ENCODE data around the gene FHOD3. TPM values are rescaled to one million over a fixed set of nuclear protein-coding genes. Genes with fewer than 3 reads are reported as not detected.
A peak's percentile ranks its signal among the peaks of the same experiment; 100 is the strongest.

The FHOD3 gene
- total RNA-seq, 4 donors from 2014 or later, result 0.26 to 13.8 (median 4.9) TPM; not detected in 1

DNA sequence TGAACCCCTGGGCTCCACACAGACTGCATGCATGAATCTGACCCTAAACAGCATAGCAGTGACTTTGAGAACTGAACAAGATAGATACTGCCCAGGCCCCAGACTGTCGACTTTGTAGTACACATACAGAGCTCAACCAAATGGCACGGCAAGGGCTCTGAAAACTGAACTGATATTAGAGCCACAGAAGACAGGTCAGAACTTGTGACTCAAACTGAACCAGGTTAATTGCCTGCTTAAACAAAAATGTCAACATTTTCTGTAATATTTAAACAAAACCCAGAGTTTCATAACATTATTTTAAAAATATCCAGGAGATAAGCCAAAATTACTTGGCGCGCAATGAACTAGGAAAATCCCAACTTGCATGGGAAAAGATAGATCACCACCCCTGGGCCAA lies 271.0 kb downstream of the FHOD3 start:
- Histone ChIP-seq H3K9me3 (no peaks in the 10 kb centered on the region), H3K27ac (no peak overlapping the region), H3K4me3 (no peak overlapping the region), H3K27me3 (no peaks in the 10 kb centered on the region), H3K4me1 (no peaks in the 10 kb centered on the region), H3K36me3 (no peaks in the 10 kb centered on the region)
- TF ChIP-seq, protein P1, sequence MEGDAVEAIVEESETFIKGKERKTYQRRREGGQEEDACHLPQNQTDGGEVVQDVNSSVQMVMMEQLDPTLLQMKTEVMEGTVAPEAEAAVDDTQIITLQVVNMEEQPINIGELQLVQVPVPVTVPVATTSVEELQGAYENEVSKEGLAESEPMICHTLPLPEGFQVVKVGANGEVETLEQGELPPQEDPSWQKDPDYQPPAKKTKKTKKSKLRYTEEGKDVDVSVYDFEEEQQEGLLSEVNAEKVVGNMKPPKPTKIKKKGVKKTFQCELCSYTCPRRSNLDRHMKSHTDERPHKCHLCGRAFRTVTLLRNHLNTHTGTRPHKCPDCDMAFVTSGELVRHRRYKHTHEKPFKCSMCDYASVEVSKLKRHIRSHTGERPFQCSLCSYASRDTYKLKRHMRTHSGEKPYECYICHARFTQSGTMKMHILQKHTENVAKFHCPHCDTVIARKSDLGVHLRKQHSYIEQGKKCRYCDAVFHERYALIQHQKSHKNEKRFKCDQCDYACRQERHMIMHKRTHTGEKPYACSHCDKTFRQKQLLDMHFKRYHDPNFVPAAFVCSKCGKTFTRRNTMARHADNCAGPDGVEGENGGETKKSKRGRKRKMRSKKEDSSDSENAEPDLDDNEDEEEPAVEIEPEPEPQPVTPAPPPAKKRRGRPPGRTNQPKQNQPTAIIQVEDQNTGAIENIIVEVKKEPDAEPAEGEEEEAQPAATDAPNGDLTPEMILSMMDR (IDR thresholded peaks at IDR 0.05), result no peak
- no peak for TF ChIP-seq POLR2A (IDR thresholded peaks at IDR 0.05)
- intact Hi-C loops (cut with DNase I; ENCODE audit: low total_unique reads), result no loop called here
- no peak for DNase-seq

DNA sequence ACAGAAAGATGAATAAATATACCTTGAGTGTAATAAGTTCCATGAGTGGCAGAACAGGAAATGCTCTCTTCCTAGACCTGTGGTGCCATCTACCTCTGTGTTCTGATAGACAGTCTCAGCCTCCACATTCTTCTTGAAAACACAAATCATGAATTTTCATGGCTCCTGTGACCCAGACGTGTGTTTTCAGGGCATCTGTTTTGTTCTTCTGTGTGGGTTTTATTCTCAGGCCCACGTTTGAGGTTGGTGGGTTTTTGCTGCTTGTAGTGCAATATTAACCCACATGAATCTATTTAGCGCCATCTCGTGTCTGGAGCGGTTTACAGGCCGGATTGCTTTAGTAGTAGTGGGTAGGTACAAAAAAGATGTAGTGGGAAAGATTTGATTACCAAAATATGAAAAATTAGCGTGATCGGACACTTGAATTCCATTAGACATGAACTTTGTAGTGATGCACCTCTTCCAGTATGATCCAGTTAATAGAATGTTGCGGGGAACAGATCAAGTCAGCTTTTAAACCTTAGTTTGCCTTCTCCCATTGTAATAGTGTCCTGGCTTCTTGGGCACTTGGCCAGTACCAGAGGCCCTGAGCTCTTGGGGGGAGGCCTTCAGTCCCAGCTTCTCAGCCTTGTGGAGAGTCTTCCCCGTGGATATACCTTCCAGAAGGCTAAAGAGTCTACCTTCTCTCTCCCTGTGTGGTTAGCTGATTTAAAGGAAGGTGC lies 274.8 kb downstream of the FHOD3 start:
- TF ChIP-seq, protein P1 (IDR thresholded peaks at IDR 0.05), result no peak
- TF ChIP-seq POLR2A (IDR thresholded peaks at IDR 0.05), result no peak
- H3K27ac ChIP-seq, result no peak overlapping the region
- H3K4me3 ChIP-seq, result no peak overlapping the region
- no peaks in the 10 kb centered on the region for H3K36me3 ChIP-seq
- no peak for DNase-seq
- no peaks in the 10 kb centered on the region for H3K4me1 ChIP-seq
- intact Hi-C loops (cut with DNase I; ENCODE audit: low total_unique reads), result no loop called here
- no peaks in the 10 kb centered on the region for H3K9me3 ChIP-seq
- no peaks in the 10 kb centered on the region for H3K27me3 ChIP-seq

DNA sequence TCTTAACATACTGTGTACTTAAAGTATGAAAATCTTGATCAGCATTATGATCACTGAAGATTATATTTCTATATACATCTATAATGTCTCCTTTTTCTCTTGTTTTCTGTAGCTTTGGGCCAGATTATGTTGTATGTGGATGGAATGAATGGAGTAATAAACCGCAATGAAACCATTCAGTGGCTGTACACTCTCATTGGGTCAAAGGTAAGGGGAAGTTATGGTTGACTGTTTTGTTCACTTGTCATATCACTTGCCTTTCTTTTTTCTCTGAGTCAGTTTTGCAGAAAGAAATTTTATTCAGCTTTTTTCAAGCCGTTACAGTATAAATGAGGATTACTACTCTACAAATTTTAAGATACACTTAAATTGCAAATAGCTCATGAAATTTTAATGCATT lies 278.8 kb downstream of the FHOD3 start:
- Histone ChIP-seq H3K36me3 (no peaks in the 10 kb centered on the region), H3K27ac (no peak overlapping the region), H3K4me1 (no peaks in the 10 kb centered on the region), H3K4me3 (no peak overlapping the region), H3K27me3 (no peaks in the 10 kb centered on the region), H3K9me3 (no peaks in the 10 kb centered on the region)
- intact Hi-C loops (cut with DNase I; ENCODE audit: low total_unique reads), result no loop called here
- DNase-seq, result no peak
- TF ChIP-seq, protein P1 (IDR thresholded peaks at IDR 0.05), result no peak
- no peak for TF ChIP-seq POLR2A (IDR thresholded peaks at IDR 0.05)

DNA sequence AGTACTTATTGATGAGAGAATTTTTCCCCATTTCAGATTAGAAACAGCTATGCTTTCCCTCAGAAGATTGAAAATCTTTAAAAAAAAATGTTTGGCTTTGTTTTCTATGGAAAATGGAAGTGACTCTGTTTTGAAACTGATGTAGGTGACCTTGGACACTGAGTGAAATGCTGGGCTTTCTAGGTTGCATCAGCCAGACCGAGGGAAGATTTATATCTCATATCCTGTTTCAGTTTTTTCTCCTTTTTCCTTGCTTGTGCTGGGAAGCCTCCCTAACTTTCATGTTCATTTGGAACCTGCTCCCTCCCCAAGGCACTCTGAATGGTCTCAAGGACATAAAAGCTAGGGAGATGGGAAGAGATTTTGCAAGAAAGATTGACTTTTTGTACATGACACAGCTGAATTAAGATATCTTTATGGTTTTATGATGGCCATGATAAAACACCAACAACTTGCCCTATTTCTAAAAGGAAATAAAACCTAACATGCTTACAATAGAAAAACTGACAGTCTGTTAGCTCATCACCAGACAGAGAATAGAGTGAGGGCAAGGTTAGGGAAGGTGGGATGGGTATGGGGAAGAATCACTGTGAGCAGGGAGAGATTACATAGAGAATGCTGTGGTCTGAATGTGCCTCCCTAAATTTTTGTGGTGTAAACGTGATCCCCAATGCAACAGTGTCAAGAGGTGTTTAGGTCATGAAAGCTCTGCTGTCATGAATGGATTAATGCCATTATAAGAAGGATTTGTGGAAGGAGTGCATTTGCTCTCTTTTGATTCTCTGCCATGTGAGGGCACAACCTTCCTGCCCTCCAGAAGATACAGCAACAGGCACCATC lies 281.6 kb downstream of the FHOD3 start:
- no peaks in the 10 kb centered on the region for H3K36me3 ChIP-seq
- H3K4me3 ChIP-seq, result no peak overlapping the region
- no peaks in the 10 kb centered on the region for H3K27me3 ChIP-seq
- H3K9me3 ChIP-seq, result no peaks in the 10 kb centered on the region
- intact Hi-C loops (cut with DNase I; ENCODE audit: low total_unique reads), result no loop called here
- no peaks in the 10 kb centered on the region for H3K4me1 ChIP-seq
- no peak overlapping the region for H3K27ac ChIP-seq
- TF ChIP-seq, protein P1 (IDR thresholded peaks at IDR 0.05), result no peak
- no peak for TF ChIP-seq POLR2A (IDR thresholded peaks at IDR 0.05)
- DNase-seq, result no peak

DNA sequence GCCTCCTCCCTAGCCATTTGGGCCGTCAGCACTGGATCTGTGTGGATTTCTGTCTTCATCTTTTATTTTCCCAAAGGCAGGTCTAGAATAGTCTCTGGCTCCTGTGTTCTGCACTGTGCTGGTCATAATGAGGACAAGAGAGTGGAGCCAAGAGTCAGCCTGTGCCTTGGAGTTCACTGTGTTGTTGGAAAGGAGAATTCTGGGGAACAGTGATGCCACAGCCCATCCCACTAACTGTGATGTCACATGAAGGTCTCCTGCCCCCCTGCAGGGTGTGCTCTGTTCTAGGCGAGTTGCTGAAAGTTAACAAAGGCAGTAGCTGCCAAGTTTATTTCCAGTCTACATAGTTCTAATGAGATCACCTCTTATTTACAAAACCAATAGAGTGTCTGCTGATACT lies 282.8 kb downstream of the FHOD3 start:
- DNase-seq, result peak in 1 of 2 donors; percentile 36
- TF ChIP-seq POLR2A (IDR thresholded peaks at IDR 0.05), result no peak
- TF ChIP-seq, protein P1 (IDR thresholded peaks at IDR 0.05), result no peak
- H3K27ac ChIP-seq, result no peak overlapping the region
- H3K36me3 ChIP-seq, result no peaks in the 10 kb centered on the region
- intact Hi-C loops (cut with DNase I; ENCODE audit: low total_unique reads), result no loop called here
- no peak overlapping the region for H3K4me3 ChIP-seq
- H3K4me1 ChIP-seq, result no peaks in the 10 kb centered on the region
- H3K9me3 ChIP-seq, result no peaks in the 10 kb centered on the region
- no peaks in the 10 kb centered on the region for H3K27me3 ChIP-seq

Data from uterus (tissue), 4 donors.